Loucy (cell line): ENCODE data around the gene ASH1L.

Experiments
- H2AFZ ChIP-seq: fragments of 200-600 bp; sonication (generic); 2 replicates; pipeline ENCODE4 v1.6.0; 2016; ENCODE audit warnings: antibody characterized with exemption, mild to moderate bottlenecking, low read length, moderate library complexity
- H3F3A ChIP-seq: fragments of 200-600 bp; 2 replicates; pipeline ENCODE4 v1.6.0; 2016; ENCODE audit warnings: antibody characterized with exemption, low read depth, mild to moderate bottlenecking
- H3K27me3 ChIP-seq: fragments of 200-600 bp; sonication (generic); 2 replicates; pipeline ENCODE4 v1.6.1; 2014; ENCODE audit warnings: low read length, mild to moderate bottlenecking; ENCODE audit not compliant: insufficient read depth, poor library complexity, severe bottlenecking
- H3K36me3 ChIP-seq: fragments of 200-600 bp; sonication (generic); 2 replicates; pipeline ENCODE4 v1.6.1; 2016; ENCODE audit warnings: low read length; ENCODE audit not compliant: insufficient read depth
- H3K4me1 ChIP-seq: fragments of 200-600 bp; sonication (generic); 2 replicates; pipeline ENCODE4 v1.5.1; 2014; ENCODE audit warnings: low read length, mild to moderate bottlenecking; ENCODE audit not compliant: insufficient read depth, poor library complexity, severe bottlenecking
- H3K4me2 ChIP-seq: fragments of 200-600 bp; sonication (generic); 2 replicates; pipeline ENCODE4 v1.6.0; 2014; ENCODE audit warnings: antibody characterized with exemption, low read length, low read depth, mild to moderate bottlenecking; ENCODE audit not compliant: poor library complexity, severe bottlenecking
- H3K4me3 ChIP-seq: fragments of 200-600 bp; sonication (generic); 2 replicates; pipeline ENCODE4 v1.5.1; 2014; ENCODE audit warnings: low read length, mild to moderate bottlenecking, mixed read lengths; ENCODE audit not compliant: poor library complexity, severe bottlenecking
- H3K79me2 ChIP-seq: fragments of 200-600 bp; sonication (generic); 2 replicates; pipeline ENCODE4 v1.6.1; 2014; ENCODE audit warnings: low read length; ENCODE audit not compliant: insufficient read depth
- H3K9ac ChIP-seq: fragments of 200-600 bp; sonication (generic); 2 replicates; pipeline ENCODE4 v1.6.0; 2014; ENCODE audit warnings: mild to moderate bottlenecking, low read depth, low read length, moderate library complexity; ENCODE audit not compliant: poor library complexity, severe bottlenecking
- H3K9me2 ChIP-seq: fragments of 200-600 bp; sonication (generic); replicated peaks from 2 replicates; pipeline ENCODE4 v1.6.1; 2016; ENCODE audit warnings: low read depth, low read length, mixed read lengths
- H3K9me3 ChIP-seq: fragments of 200-600 bp; sonication (generic); 2 replicates; pipeline ENCODE4 v1.6.1; 2014; ENCODE audit warnings: mild to moderate bottlenecking, antibody characterized with exemption, low read length, low read depth; ENCODE audit not compliant: insufficient read depth
- H4K20me1 ChIP-seq: fragments of 200-600 bp; sonication (generic); 2 replicates; pipeline ENCODE4 v1.6.0; 2014; ENCODE audit warnings: antibody characterized with exemption, low read length, mild to moderate bottlenecking; ENCODE audit not compliant: insufficient read depth, poor library complexity, severe bottlenecking
- CTCF ChIP-seq: fragments of 200-600 bp; sonication (generic); conservative IDR thresholded peaks from 2 replicates; pipeline ENCODE4 v1.5.1; 2014; ENCODE audit warnings: mild to moderate bottlenecking, antibody characterized with exemption, low read length
- EZH2phosphoT487 ChIP-seq: fragments of 200-600 bp; IDR thresholded peaks from 2 replicates; pipeline ENCODE4 v1.6.1; 2018; ENCODE audit warnings: antibody characterized with exemption, mild to moderate bottlenecking, moderate library complexity, borderline replicate concordance

The ASH1L gene

GRCh38 chr1:155379180-155379579, 183.4 kb downstream of the ASH1L start:
- H3K4me1 ChIP-seq = no peaks in the 10 kb centered on the region
- H4K20me1 ChIP-seq = no peaks in the 10 kb centered on the region
- H3K9me3 ChIP-seq = no peaks in the 10 kb centered on the region
- no peaks in the 10 kb centered on the region for H3F3A ChIP-seq
- no peaks in the 10 kb centered on the region for H3K9me2 ChIP-seq
- TF ChIP-seq CTCF = no peak
- TF ChIP-seq EZH2phosphoT487 = no peak
- no peaks in the 10 kb centered on the region for H3K79me2 ChIP-seq
- H3K4me2 ChIP-seq = no peak overlapping the region
- no peaks in the 10 kb centered on the region for H3K27me3 ChIP-seq
- no peak overlapping the region for H3K4me3 ChIP-seq
- no peak overlapping the region for H3K9ac ChIP-seq
- peaks cover 65% of the 10 kb centered on the region; the same call in 1 of the 2 replicates for H3K36me3 ChIP-seq
- H2AFZ ChIP-seq = no peak overlapping the region

- Histone ChIP-seq H3K9me3 (no peaks in the 10 kb centered on the region), H2AFZ (no peak overlapping the region), H3K9ac (no peak overlapping the region), H3F3A (no peaks in the 10 kb centered on the region), H4K20me1 (no peaks in the 10 kb centered on the region), H3K9me2 (no peaks in the 10 kb centered on the region), H3K4me3 (no peak overlapping the region), H3K4me1 (no peaks in the 10 kb centered on the region), H3K27me3 (no peaks in the 10 kb centered on the region), H3K79me2 (no peaks in the 10 kb centered on the region), H3K36me3 (peaks cover 44% of the 10 kb centered on the region), H3K4me2 (no peak overlapping the region)
- TF ChIP-seq CTCF (no peak), EZH2phosphoT487 (no peak)
These were observed 202.6 kb downstream of the ASH1L start for GRCh38 chr1:155360051-155360450.

GRCh38 chr1:155352631-155353030, 210.0 kb downstream of the ASH1L start:
- Histone ChIP-seq H3K4me1 (no peaks in the 10 kb centered on the region), H4K20me1 (no peaks in the 10 kb centered on the region), H3K36me3 (peaks cover 74% of the 10 kb centered on the region)

More at GRCh38 chr1:155352631-155353030, 210.0 kb downstream of the ASH1L start:
- no peak overlapping the region for H2AFZ ChIP-seq
- H3F3A ChIP-seq = no peaks in the 10 kb centered on the region
- H3K9me2 ChIP-seq = no peaks in the 10 kb centered on the region
- no peaks in the 10 kb centered on the region for H3K9me3 ChIP-seq
- no peak overlapping the region for H3K9ac ChIP-seq
- H3K27me3 ChIP-seq = no peaks in the 10 kb centered on the region
- H3K4me3 ChIP-seq = no peak overlapping the region
- no peak overlapping the region for H3K4me2 ChIP-seq
- H3K79me2 ChIP-seq = no peaks in the 10 kb centered on the region
- TF ChIP-seq EZH2phosphoT487 (no peak), CTCF (no peak)
